ENCODE results near the gene CLEC18A.
A peak's percentile ranks its signal among the peaks of the same experiment; 100 is the strongest.

Gene CLEC18A

DNA sequence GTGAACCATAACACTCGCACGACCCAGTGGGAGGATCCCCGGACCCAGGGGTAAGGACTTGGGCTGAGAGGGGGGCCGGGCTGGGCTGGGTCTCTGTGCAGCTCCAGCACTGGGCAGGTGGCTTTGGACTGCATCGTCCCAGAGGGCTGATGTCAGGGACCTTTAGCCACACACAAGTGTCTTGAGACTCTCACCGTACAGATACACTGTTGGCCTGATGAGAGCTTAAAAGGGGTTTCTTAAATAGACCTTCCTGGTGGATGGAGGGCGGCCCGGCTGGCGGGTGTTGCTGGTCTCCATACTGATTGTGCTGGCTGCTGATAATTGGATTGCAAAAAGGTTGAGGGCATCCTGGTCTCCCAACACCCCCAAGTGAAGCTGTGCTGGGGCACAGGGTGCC, 21.7 kb upstream of the CLEC18A start:
- DNase-seq (ENCODE audit: low read depth in 2 of 2): no peak
- no peak overlapping the region for H3K4me3 ChIP-seq (replicated peaks in 1 of 2; ENCODE audit: low read depth in 2 of 2, low read length in 2 of 2)
- TF ChIP-seq, protein P1, sequence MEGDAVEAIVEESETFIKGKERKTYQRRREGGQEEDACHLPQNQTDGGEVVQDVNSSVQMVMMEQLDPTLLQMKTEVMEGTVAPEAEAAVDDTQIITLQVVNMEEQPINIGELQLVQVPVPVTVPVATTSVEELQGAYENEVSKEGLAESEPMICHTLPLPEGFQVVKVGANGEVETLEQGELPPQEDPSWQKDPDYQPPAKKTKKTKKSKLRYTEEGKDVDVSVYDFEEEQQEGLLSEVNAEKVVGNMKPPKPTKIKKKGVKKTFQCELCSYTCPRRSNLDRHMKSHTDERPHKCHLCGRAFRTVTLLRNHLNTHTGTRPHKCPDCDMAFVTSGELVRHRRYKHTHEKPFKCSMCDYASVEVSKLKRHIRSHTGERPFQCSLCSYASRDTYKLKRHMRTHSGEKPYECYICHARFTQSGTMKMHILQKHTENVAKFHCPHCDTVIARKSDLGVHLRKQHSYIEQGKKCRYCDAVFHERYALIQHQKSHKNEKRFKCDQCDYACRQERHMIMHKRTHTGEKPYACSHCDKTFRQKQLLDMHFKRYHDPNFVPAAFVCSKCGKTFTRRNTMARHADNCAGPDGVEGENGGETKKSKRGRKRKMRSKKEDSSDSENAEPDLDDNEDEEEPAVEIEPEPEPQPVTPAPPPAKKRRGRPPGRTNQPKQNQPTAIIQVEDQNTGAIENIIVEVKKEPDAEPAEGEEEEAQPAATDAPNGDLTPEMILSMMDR (IDR thresholded peaks at IDR 0.05; ENCODE audit: low read depth, low read length): no peak

GRCh38 chr16:69930117-69930776, 20.9 kb upstream of the CLEC18A start:
- no peak overlapping the region for H3K4me3 ChIP-seq (replicated peaks in 1 of 2; ENCODE audit: low read depth in 2 of 2, low read length in 2 of 2)
- TF ChIP-seq, protein P1 (IDR thresholded peaks at IDR 0.05; ENCODE audit: low read depth, low read length): peak; percentile 63
- DNase-seq (ENCODE audit: low read depth in 2 of 2): peak; percentile 75 to 76

- no peak for DNase-seq (ENCODE audit: low read depth in 2 of 2)
- H3K4me3 ChIP-seq (replicated peaks in 1 of 2; ENCODE audit: low read depth in 2 of 2, low read length in 2 of 2): no peak overlapping the region
- TF ChIP-seq, protein P1 (IDR thresholded peaks at IDR 0.05; ENCODE audit: low read depth, low read length): no peak
Measured at GRCh38 chr16:69931631-69932030, 19.5 kb upstream of the CLEC18A start.

DNA sequence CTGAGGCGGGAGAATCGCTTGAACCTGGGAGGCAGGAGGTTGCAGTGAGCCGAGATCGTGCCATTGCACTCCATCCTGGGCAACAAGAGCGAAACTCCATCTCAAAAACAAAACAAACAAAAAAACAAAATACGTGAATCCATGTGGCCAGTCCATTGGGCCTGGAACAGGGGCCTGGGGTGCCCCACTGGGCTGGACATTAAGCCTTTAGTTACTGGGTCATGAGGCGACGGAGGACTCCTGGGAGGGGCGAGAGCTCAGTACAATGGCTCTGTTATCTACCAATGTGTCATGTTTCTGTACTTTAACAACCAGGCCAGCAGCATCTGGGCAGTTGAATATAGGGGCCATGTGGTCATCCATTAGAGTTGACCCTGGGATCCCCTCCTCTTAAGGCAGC, 18.9 kb upstream of the CLEC18A start:
- TF ChIP-seq, protein P1 (IDR thresholded peaks at IDR 0.05; ENCODE audit: low read depth, low read length): no peak
- no peak overlapping the region for H3K4me3 ChIP-seq (replicated peaks in 1 of 2; ENCODE audit: low read depth in 2 of 2, low read length in 2 of 2)
- no peak for DNase-seq (ENCODE audit: low read depth in 2 of 2)

DNA sequence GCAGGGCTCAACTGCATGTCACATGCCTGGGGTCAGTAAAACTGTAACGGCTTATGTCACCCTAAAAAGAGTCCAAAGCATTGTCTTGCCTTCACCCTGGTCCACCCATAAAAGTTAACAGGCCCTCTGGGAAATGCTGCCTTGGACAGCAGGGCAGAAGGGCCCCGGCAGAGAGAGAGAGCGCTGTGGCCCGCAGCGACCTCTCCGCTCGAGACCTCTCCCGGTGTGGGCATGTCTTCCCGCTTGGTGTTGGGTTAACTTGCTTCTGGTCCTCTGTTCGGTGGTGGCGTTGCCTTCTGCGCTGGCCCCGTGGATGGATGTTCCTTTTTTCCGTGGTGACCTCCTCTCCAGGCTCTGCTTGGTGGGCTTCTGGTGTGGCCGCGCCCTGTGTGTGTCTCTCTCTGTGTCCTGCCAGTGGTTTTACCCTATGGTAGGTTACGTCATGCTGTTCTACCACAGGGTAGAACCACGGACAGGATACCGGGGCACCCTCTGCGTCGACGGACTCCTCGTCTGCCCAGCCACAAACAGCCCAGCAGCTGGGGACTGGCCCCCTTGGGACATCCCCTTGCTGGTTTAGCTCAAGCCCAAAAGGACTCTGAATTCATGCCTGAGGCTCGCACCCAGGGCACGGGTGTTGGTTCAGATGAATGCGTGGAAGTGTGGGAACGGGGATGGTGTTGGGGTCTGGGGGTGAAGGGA, 18.3 kb upstream of the CLEC18A start:
- DNase-seq (ENCODE audit: low read depth in 2 of 2): no peak
- H3K4me3 ChIP-seq (replicated peaks in 1 of 2; ENCODE audit: low read depth in 2 of 2, low read length in 2 of 2): no peak overlapping the region
- TF ChIP-seq, protein P1 (IDR thresholded peaks at IDR 0.05; ENCODE audit: low read depth, low read length): no peak

DNA sequence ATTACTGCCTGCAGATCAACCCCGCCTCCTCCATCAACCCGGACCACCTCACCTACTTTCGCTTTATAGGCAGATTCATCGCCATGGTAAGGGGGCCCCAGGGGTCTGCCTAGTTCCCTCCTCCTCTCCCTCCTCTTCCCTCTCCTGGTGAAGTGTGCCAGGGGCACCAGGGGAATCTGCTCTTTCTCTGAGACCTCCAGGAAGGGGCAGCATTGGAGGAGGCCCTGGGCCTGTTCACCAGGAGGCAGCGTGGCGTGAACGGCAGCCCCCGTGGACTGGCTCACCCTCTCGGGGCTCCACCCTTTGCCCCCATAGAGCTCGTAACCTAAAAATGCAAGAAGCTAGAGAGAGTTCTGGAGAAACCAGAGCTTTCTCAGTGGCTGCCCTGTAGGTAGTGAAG, 17.1 kb upstream of the CLEC18A start:
- H3K4me3 ChIP-seq (replicated peaks in 1 of 2; ENCODE audit: low read depth in 2 of 2, low read length in 2 of 2): no peak overlapping the region
- TF ChIP-seq, protein P1 (IDR thresholded peaks at IDR 0.05; ENCODE audit: low read depth, low read length): no peak
- no peak for DNase-seq (ENCODE audit: low read depth in 2 of 2)

Data from cardiac fibroblast (primary cell).